SW 1271 (cell line): ENCODE results near the gene CDK5RAP3.

Experiments used
- DNase-seq, 2 experiments: peaks; one replicate each; lab custom pipeline; 2025; lab: John Stamatoyannopoulos, UW

CDK5RAP3 gene

DNA sequence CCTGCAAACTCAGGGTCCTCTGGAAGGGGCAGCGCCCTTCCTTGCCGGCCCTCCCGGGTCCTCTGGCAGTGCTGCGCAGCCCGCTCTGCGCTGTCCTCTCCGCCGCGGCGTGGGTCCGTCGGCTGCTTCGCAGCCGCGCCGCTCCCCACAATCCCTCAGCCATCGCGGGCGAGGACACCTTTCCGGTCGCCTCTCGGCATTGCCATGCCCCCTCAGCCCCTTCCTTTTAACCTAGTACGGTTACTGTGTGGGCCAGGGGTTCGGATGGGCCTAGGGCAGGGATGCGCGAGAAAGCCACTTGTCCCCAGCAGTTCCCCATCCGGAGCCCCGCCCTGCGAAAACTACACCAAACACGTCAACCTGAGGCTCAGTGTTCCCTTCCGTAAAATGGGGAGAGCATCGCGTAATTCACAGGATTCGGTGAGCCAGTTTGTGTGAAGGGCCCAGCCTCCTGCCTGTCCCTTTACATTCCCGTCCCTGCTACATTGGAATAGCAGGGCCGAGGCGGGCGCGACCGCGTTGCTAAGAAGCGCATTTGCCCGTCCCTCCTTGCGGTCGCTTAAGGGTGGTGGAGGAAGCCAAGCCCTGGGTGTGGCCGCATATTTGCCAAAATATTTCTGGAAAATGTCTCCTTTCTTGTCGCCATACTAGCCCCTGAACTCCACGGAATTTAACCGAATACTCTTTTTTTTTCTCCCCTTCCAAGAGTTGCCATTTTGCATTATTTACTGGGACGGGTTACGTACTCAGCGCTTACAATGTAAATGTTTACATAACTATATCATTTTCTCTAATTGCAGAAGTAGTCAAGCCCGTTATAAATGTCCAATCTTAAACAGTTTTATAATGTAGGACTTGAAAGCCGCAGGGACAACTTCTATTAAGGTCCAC is 53.5 kb downstream of the CDK5RAP3 start:
- DNase-seq: no peak

DNA sequence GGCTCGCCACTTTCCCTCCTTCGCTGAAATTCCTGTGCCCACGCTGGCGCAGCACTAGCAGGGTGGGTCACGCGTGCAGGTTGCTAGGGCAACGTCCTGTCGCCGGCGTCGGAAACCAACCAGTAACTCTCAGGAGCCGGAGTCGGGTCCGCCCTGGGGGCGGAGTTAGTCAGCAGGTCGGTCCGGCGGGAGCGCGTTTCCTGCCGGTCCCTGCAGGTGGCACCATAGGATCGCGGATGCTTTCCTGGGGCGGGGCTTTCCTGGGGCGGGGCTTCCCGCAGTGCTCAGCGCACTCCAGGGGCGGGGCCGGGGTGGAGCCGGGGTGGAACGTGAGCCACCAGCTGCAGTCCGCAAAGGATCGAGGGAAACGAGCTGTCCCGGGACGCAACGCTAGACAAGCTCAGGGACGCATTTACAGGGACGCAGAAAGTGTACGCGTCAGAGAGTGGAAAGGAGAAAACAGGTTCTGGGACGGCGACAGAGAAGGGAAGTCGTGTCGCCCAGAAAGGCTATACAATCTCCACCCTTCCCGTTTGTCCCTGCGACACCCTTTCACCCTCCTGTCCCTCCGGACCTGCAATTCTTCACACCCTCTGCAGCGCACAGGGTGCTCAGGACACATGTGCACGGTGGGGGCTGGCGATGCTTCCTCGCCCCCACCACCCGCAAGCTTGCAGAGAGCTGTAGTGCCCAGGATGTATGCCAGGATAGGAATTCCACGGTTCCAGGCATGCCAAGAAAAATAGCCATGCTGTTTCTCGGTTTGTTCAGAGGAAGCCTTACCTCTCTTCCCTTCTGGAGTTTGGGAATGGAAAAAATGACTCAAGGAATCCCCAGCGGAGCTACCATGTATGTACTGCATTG is 54.4 kb downstream of the CDK5RAP3 start:
- DNase-seq: peak; percentile 92 to 97

DNA sequence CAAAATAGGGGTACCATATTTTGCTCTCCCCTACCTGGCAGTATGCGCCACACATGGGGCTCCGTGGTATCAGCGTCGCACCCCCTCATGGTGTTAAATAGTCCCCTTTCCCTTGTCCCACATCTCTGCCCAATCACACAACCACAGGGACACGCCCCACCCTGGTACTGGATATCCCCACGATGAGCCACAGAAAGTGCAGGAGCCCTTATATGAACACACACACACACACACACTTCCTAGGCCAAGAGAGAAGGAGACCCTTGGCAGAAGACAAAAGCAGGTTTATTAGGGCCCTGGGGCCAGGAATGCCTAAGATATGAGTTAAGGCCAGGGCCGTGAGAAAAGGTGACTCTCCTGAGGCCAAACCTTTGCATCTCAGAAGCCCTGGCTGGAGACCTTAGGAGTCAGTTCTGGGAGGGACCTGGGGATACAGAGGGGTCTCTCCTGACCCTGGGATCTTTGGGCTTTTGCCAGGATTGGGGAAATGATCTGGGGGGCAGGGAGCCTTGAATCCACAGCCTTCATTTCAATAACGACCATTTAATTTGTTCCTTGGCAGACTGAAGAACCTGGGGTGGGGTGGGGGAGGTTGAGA is 55.1 kb downstream of the CDK5RAP3 start:
- DNase-seq: no peak

DNA sequence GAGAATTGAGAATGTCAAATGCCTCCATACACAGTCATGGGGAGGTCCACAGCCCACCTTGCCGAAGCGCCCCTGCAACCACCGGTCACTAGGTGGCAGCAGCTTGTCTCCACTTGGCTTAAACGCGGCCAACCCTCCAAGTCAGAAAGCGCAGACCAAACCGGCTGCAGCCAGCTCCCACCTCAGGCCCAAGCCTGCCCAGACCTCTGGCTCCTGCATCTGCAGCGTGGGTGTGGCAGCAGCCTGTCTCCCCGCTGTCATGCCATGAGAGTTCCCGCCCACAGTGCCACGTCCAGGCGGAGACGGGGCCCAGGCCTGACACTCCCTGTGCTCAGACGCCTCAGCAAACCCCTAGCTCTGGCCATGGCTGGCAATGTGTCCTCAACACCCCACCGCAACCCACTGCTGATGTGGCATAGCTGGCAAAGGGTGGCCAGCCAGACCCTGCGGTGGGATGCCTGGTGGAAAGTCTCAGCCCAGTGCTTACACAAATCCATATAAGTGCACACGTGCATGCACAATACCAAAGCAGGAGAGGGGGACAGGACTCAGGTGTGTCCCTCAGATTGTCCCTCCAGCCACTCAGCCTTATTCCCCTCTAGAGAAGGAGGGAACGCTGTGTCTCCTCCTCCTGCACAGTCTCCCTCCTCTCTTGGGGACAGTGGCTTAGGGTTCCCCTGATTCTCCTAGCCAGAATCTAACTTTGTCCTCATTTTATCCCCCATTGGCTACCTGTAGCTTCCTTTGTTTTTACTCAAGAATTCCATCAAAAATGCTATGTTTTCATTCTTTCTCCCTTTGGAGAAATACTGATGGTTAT is 55.8 kb downstream of the CDK5RAP3 start:
- peak in 1 of 2 experiments; percentile 71 for DNase-seq

DNA sequence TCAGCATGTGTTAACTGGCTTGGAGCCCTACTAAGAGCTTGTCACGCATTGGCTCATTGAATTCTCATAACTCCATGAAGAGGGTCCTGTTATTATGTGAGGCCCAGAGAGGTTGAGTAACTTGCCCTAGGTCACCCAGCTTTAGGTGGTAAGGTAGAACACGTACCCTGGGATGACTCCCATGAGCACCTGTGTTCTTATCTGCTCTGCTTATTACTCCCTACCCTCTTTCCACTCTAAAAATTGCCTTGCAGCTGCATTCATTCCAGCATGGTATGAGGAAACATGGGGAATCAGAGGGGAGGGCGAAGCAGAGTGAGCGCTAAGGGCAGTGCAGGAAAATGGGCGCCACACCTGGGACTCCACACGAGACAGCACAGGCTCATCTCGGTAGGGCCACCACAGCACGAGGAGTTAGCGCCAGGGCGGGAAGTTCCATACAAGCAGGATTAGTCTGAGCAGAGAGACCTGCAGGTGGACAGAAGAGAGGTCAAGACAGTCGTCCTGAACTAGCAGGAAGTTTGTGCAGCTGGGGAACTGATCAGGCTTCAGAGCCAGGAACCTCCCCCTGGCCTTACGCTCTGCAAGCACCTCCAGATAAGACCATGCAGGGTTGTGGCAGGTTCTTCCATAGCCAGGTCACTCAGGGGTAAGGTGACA is 56.5 kb downstream of the CDK5RAP3 start:
- no peak for DNase-seq

DNA sequence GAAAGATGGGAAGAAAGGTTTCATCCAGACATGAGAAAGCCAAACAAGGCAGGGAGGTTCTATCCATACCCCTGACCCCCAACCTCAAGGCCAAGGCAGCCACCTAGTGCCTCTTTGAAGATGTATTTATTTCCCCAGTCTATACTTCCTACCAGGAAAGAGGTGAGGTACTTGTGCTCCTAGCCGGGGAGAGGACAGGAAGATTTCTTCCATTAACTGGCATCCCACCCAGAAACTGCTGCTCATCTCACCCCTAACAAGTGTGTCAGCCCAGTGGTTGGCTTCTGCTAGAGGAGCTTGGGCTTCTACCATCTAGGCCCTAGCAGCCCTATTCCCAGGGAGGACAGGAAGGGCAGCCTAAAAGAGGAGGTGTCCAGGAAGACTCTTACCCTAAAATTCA is 57.8 kb downstream of the CDK5RAP3 start:
- no peak for DNase-seq

DNA sequence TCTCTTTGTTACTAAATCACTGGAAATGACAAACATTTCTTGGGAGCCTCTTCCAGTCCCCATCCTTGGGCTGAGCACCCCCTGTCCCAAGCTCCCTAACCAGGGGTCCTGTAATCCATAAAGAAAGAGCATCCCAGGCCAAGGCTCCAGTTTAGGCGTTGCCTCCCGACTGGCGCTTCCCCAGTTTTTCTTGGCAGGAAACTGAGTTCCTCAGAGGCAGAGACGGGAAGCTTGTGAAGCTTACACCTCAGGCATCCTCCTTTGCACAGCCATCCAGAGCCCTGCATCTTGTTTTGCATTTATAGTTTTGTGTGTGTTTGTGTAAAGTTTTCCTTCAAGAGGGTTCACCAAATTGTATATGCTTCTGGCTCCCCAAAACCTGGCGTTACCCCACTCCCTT is 59.6 kb downstream of the CDK5RAP3 start:
- no peak for DNase-seq
